Measurements from ENCODE around the gene MCM5. TPM values are rescaled to one million over a fixed set of nuclear protein-coding genes. Genes with fewer than 3 reads are reported as not detected.

MCM5 gene
- total and polyA plus RNA-seq, 2 of the 13 experiments (the other 11 are each of a cell fraction or from before 2014, with no cell fraction given), result 40.2 to 93.5 TPM

DNA sequence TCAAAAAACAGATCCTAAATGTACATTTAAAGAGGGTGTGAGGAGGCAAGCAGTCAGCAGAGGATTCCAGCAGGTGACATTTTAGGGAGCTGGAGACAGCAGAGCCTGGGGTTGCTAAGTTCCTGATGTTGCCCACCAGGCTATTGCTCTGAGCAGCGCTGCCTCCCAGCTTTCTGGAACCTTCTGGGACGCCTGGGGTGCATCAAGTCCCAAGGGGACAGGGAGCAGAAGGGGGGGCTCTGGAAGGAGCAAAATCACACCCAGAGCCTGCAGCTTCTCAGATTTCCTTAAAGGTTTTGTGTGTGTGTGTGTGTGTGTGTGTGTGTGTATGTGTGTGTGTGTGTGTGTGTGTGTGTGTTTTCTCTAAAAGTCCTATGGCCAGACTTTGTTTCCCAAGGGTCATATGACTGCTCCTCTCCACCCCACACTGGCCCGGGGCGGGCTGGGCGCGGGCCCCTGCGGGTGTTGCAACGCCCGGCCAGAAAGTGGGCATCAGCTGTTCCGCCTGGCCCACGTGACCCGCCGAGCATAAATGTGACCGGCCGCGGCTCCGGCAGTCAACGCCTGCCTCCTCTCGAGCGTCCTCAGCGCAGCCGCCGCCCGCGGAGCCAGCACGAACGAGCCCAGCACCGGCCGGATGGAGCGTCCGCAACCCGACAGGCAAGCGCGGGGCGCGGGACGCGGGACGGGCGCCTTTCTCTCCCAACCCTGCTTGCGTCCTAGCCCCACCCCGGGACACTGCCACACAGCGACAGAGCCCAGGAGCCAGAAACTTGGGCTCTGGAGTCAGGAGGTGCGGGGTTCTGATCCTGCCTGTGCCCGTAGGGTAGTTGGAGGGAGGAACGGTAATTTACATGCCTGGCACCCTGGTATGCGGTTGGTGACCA is 19.2 kb upstream of the MCM5 start, which contains the start of gene HMOX1 (continued):
- TF ChIP-seq ZNF30 (CRISPR knock-in tag; IDR thresholded peaks at IDR 0.05) (no peak), ZNF44 (CRISPR knock-in tag; IDR thresholded peaks at IDR 0.05) (0 out of 2 replicates have a peak, but pooled peaks have one; percentile 53), MATR3 (CRISPR knock-in tag; IDR thresholded peaks at IDR 0.05) (no peak), ZNF431 (CRISPR knock-in tag; IDR thresholded peaks at IDR 0.05; ENCODE audit: borderline replicate concordance, low read depth) (peak; percentile 46; the same call in 1 of the 2 replicates), ZNF891 (CRISPR knock-in tag; IDR thresholded peaks at IDR 0.05) (no peak), CBX1 (IDR thresholded peaks at IDR 0.05; ENCODE audit: low read depth) (no peak), ZNF256 (CRISPR knock-in tag; conservative IDR thresholded peaks at IDR 0.05) (no peak), ZNF709 (CRISPR knock-in tag; IDR thresholded peaks at IDR 0.05) (no peak; the same call in 1 of the 2 replicates), ZNF839 (CRISPR knock-in tag; IDR thresholded peaks at IDR 0.05; ENCODE audit: borderline replicate concordance) (no peak), RAD21 (CRISPR knock-in tag; IDR thresholded peaks at IDR 0.05) (peak; percentile 71), SMARCE1 (IDR thresholded peaks at IDR 0.05; ENCODE audit: borderline replicate concordance) (no peak), TEAD3 (CRISPR knock-in tag; optimal IDR thresholded peaks at IDR 0.05; ENCODE audit: borderline replicate concordance) (no peak), NFRKB (IDR thresholded peaks at IDR 0.05) (no peak), DMAP1 (CRISPR knock-in tag; IDR thresholded peaks at IDR 0.05) (peak; percentile 57; the same call in 1 of the 2 replicates), ZSCAN9 (CRISPR knock-in tag; IDR thresholded peaks at IDR 0.05; ENCODE audit: borderline replicate concordance) (peak; percentile 88; the same call in 1 of the 2 replicates), ISL2 (CRISPR knock-in tag; IDR thresholded peaks at IDR 0.05) (peak; percentile 81), GABPA (IDR thresholded peaks at IDR 0.05; ENCODE audit: low read depth, low read length) (no peak), GABPA (CRISPR knock-in tag; IDR thresholded peaks at IDR 0.05; ENCODE audit: low read depth) (no peak), POLR2G (IDR thresholded peaks at IDR 0.05; ENCODE audit: low read depth, low read length) (peak; percentile 82), ZNF180 (CRISPR knock-in tag; IDR thresholded peaks at IDR 0.05; ENCODE audit: borderline replicate concordance, low read depth) (no peak), SSRP1 (CRISPR knock-in tag; IDR thresholded peaks at IDR 0.05) (no peak), RBM39 (IDR thresholded peaks at IDR 0.05; ENCODE audit: low read depth, low read length, poor library complexity, severe bottlenecking) (no peak)
- TF ChIP-seq, protein P1, sequence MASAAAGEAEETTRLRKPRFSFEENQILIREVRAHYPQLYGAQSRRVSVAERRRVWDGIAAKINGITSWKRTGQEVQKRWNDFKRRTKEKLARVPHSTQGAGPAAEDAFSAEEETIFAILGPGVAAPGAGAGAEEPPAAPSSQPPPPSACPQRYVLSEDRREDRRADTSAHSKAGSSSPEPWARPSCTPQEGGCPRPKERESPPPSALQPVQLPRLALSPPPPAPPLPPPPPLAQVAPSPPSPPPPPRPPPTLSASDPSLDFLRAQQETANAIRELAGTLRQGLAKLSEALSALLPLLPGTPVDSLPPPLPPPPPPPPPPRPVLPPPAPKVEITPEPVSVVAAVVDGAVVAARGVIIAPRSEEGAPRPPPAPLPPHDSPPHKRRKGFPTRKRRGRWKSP (CRISPR knock-in tag; IDR thresholded peaks at IDR 0.05), result peak; percentile 57; the same call in 1 of the 2 replicates
- TF ChIP-seq, protein P2, sequence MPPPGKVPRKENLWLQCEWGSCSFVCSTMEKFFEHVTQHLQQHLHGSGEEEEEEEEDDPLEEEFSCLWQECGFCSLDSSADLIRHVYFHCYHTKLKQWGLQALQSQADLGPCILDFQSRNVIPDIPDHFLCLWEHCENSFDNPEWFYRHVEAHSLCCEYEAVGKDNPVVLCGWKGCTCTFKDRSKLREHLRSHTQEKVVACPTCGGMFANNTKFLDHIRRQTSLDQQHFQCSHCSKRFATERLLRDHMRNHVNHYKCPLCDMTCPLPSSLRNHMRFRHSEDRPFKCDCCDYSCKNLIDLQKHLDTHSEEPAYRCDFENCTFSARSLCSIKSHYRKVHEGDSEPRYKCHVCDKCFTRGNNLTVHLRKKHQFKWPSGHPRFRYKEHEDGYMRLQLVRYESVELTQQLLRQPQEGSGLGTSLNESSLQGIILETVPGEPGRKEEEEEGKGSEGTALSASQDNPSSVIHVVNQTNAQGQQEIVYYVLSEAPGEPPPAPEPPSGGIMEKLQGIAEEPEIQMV (CRISPR knock-in tag; IDR thresholded peaks at IDR 0.05; ENCODE audit: low read depth), result 0 out of 2 replicates have a peak, but pooled peaks have one; percentile 25
- TF ChIP-seq, protein P3, sequence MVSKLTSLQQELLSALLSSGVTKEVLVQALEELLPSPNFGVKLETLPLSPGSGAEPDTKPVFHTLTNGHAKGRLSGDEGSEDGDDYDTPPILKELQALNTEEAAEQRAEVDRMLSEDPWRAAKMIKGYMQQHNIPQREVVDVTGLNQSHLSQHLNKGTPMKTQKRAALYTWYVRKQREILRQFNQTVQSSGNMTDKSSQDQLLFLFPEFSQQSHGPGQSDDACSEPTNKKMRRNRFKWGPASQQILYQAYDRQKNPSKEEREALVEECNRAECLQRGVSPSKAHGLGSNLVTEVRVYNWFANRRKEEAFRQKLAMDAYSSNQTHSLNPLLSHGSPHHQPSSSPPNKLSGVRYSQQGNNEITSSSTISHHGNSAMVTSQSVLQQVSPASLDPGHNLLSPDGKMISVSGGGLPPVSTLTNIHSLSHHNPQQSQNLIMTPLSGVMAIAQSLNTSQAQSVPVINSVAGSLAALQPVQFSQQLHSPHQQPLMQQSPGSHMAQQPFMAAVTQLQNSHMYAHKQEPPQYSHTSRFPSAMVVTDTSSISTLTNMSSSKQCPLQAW (CRISPR knock-in tag; IDR thresholded peaks at IDR 0.05), result peak; percentile 41; the same call in 1 of the 2 replicates
- TF ChIP-seq, protein P4, sequence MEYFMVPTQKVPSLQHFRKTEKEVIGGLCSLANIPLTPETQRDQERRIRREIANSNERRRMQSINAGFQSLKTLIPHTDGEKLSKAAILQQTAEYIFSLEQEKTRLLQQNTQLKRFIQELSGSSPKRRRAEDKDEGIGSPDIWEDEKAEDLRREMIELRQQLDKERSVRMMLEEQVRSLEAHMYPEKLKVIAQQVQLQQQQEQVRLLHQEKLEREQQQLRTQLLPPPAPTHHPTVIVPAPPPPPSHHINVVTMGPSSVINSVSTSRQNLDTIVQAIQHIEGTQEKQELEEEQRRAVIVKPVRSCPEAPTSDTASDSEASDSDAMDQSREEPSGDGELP (IDR thresholded peaks at IDR 0.05; ENCODE audit: borderline replicate concordance, low read depth), result peak; percentile 100
- TF ChIP-seq, protein P5, sequence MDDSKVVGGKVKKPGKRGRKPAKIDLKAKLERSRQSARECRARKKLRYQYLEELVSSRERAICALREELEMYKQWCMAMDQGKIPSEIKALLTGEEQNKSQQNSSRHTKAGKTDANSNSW (CRISPR knock-in tag; IDR thresholded peaks at IDR 0.05; ENCODE audit: borderline replicate concordance), result no peak

Measured in HepG2 (cell line).